Osteocyte (in vitro differentiated cells): Measurements from ENCODE around the gene PPFIA4. TPM values are rescaled to one million over a fixed set of nuclear protein-coding genes. Genes with fewer than 3 reads are reported as not detected.

Source experiments
- DNase-seq: peaks from one replicate; pipeline ENCODE4 v3.0.0; 2021; ENCODE audit warnings: mixed read lengths; ENCODE audit not compliant: unreplicated experiment; ENCODE audit errors: extremely low spot score
- H3K27ac Mint-ChIP-seq: one replicate; pipeline ENCODE4 v1.8.0; 2021; ENCODE audit warnings: mild to moderate bottlenecking, mixed read lengths; ENCODE audit not compliant: unreplicated experiment
- H3K27me3 Mint-ChIP-seq: one replicate; pipeline ENCODE4 v1.8.0; 2021; ENCODE audit warnings: mixed read lengths; ENCODE audit not compliant: unreplicated experiment
- H3K36me3 Mint-ChIP-seq: one replicate; pipeline ENCODE4 v1.8.0; 2021; ENCODE audit warnings: mixed read lengths; ENCODE audit not compliant: unreplicated experiment
- H3K4me1 Mint-ChIP-seq: one replicate; pipeline ENCODE4 v1.8.0; 2021; ENCODE audit warnings: mixed read lengths; ENCODE audit not compliant: unreplicated experiment
- H3K4me3 Mint-ChIP-seq: one replicate; pipeline ENCODE4 v1.8.0; 2021; ENCODE audit warnings: mild to moderate bottlenecking, moderate library complexity, mixed read lengths; ENCODE audit not compliant: unreplicated experiment
- H3K9me3 Mint-ChIP-seq: one replicate; pipeline ENCODE4 v1.8.0; 2021; ENCODE audit warnings: mixed read lengths; ENCODE audit not compliant: unreplicated experiment
- total RNA-seq: library from RNA; stranded (reverse); gene quantifications from 2 replicates; pipeline ENCODE4 v1.2.1, GENCODE V29; 2021
- TF ChIP-seq, protein P1 (sequence below): fragments of 200-600 bp; sonication (generic); IDR thresholded peaks from 2 replicates; pipeline ENCODE4 v1.5.0; 2021; ENCODE audit warnings: antibody characterized with exemption, mild to moderate bottlenecking, moderate library complexity

PPFIA4 gene
- total RNA-seq, 1 donor from 2014 or later, result 1.4 TPM

DNA sequence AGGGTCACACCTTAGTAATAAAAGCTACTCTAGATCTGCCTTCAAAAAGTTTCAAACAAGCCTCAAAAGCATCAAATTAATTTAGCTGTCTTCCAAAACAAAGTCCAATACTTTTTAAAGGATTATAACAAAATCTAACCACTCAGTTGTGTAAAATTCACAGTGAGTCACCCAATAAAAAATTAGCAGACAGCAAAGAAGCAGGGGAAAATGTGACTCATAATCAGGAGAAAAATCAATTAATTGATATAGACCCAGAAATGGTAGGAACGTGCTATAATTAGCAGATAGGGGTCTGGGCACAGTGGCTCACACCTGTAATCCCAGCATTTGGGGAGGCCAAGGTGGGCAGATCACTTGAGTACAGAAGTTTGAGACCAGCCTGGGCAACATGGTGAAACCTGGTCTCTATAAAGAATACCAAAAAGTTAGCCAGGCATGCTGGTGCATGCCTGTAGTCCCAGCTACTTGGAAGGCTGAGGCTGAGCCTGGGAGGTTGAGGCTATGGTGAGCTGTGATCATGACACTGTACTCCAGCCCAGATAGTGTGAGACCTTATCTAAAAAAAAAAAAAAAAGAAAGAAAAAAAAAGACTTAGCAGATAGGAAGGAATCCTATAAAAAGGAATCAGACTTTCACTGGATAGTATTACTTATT, 67.6 kb downstream of the PPFIA4 start:
- DNase-seq, result no peak
- H3K27ac Mint-ChIP-seq, result no peak overlapping the region
- H3K4me3 Mint-ChIP-seq, result no peak overlapping the region
- TF ChIP-seq, protein P1, sequence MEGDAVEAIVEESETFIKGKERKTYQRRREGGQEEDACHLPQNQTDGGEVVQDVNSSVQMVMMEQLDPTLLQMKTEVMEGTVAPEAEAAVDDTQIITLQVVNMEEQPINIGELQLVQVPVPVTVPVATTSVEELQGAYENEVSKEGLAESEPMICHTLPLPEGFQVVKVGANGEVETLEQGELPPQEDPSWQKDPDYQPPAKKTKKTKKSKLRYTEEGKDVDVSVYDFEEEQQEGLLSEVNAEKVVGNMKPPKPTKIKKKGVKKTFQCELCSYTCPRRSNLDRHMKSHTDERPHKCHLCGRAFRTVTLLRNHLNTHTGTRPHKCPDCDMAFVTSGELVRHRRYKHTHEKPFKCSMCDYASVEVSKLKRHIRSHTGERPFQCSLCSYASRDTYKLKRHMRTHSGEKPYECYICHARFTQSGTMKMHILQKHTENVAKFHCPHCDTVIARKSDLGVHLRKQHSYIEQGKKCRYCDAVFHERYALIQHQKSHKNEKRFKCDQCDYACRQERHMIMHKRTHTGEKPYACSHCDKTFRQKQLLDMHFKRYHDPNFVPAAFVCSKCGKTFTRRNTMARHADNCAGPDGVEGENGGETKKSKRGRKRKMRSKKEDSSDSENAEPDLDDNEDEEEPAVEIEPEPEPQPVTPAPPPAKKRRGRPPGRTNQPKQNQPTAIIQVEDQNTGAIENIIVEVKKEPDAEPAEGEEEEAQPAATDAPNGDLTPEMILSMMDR, result no peak
- H3K27me3 Mint-ChIP-seq, result peaks cover 44% of the 10 kb centered on the region
- H3K4me1 Mint-ChIP-seq, result peaks cover 1% of the 10 kb centered on the region
- peaks cover 20% of the 10 kb centered on the region for H3K9me3 Mint-ChIP-seq
- H3K36me3 Mint-ChIP-seq, result no peaks in the 10 kb centered on the region

DNA sequence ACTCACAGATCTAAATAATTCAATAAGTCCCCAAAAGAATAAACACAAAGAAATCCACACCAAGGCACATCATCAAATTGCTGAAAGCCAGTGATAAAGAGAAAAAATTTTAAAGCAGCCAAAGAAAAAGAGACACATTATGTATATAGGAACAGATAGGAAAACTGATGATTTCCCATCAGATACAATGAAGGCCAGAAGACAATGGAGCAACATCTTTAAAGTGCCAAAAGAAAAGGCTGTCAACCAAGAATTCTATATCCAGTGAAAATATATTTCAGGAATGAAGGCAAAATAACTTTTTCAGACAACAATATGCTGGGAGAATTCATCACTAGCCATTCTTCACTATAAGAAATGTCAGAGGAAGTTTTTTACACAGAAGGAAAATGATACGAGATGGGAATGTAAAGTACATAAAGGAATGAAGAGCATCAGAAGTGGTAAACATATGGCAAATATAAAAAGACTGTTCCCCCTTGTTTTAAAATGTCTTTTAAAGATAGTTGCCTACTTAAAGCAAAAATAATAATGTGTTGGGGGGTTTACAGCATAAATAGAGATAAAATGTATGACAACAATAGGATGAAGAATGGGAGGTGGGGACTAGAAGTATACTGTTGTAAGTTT, 68.9 kb downstream of the PPFIA4 start:
- peaks cover 48% of the 10 kb centered on the region for H3K27me3 Mint-ChIP-seq
- peaks cover 20% of the 10 kb centered on the region for H3K9me3 Mint-ChIP-seq
- H3K27ac Mint-ChIP-seq, result no peak overlapping the region
- TF ChIP-seq, protein P1, result no peak
- H3K4me1 Mint-ChIP-seq, result peaks cover 1% of the 10 kb centered on the region
- H3K4me3 Mint-ChIP-seq, result no peak overlapping the region
- no peaks in the 10 kb centered on the region for H3K36me3 Mint-ChIP-seq
- DNase-seq, result no peak

DNA sequence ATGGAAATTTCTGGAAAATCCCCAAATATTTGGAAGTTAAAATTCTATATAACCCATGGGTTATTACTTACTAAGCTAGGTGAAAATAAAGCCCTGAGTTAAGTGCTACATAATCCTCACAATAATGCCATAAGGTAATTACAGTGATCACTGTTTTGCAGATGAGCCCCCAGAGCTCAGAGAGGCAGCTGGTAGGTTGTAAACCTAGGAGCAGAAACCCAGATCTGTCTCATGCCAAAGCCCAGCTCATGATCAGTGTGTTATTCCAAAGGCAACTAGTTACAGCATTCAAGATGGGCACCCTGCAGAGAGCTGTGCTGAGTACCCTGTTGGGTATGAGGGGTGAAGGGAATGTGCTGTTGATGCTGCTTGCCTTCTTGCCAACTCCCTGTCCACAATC, 70.3 kb downstream of the PPFIA4 start:
- Mint-ChIP-seq H3K4me3 (no peak overlapping the region), H3K36me3 (no peaks in the 10 kb centered on the region), H3K4me1 (no peaks in the 10 kb centered on the region), H3K27ac (no peak overlapping the region), H3K27me3 (peaks cover 49% of the 10 kb centered on the region), H3K9me3 (peaks cover 20% of the 10 kb centered on the region)
- TF ChIP-seq, protein P1, result no peak
- peak; percentile 23 for DNase-seq

DNA sequence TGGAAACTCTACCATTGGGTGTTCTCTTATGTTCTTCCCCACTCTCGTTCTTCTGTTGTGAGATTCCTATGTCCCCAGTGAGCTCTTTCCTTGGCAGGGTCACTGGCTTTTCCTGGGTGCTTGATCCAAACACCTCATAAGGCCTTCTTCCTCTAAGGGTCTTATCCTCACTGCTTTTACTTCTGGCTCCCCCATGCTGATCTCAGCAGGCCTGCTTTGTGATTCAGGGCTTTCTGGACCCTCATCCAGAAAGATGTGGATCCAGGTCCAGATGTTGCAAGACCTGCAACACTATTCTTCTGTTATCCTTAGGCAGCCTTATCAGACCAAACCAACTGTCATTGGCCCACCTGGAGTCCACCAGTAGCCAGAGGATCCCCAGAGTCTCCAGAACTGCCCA, 70.7 kb downstream of the PPFIA4 start:
- Mint-ChIP-seq H3K27ac (no peak overlapping the region), H3K27me3 (peaks cover 48% of the 10 kb centered on the region), H3K4me3 (no peak overlapping the region), H3K4me1 (no peaks in the 10 kb centered on the region), H3K9me3 (peaks cover 20% of the 10 kb centered on the region), H3K36me3 (no peaks in the 10 kb centered on the region)
- TF ChIP-seq, protein P1, result no peak
- DNase-seq, result peak; percentile 38

DNA sequence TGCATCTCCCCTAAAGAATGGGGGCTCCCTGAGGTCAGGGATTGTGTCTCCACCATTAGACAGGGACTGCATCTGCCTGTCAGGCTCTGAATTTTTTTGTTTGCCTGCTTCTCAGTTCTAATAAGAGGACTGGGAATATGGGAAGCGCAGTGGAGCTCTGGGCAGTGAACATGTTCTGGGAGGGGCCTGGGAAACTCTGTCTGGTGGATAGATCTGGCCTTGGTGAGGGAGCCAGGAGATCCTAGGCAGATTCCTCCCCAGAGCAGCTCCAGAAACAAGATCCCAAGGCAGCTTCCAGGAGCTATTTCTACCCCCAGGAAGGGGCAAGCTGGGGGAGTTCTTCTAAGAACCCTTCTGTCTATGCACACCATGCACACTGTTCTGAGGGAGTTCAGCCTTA, 72.2 kb downstream of the PPFIA4 start:
- peaks cover 20% of the 10 kb centered on the region for H3K9me3 Mint-ChIP-seq
- H3K36me3 Mint-ChIP-seq, result no peaks in the 10 kb centered on the region
- no peak overlapping the region for H3K27ac Mint-ChIP-seq
- peak; percentile 40 for DNase-seq
- peaks cover 46% of the 10 kb centered on the region for H3K27me3 Mint-ChIP-seq
- H3K4me3 Mint-ChIP-seq, result no peak overlapping the region
- TF ChIP-seq, protein P1, result no peak
- no peaks in the 10 kb centered on the region for H3K4me1 Mint-ChIP-seq
